ENCODE measurements around the gene RECQL5.

RECQL5 gene

DNA sequence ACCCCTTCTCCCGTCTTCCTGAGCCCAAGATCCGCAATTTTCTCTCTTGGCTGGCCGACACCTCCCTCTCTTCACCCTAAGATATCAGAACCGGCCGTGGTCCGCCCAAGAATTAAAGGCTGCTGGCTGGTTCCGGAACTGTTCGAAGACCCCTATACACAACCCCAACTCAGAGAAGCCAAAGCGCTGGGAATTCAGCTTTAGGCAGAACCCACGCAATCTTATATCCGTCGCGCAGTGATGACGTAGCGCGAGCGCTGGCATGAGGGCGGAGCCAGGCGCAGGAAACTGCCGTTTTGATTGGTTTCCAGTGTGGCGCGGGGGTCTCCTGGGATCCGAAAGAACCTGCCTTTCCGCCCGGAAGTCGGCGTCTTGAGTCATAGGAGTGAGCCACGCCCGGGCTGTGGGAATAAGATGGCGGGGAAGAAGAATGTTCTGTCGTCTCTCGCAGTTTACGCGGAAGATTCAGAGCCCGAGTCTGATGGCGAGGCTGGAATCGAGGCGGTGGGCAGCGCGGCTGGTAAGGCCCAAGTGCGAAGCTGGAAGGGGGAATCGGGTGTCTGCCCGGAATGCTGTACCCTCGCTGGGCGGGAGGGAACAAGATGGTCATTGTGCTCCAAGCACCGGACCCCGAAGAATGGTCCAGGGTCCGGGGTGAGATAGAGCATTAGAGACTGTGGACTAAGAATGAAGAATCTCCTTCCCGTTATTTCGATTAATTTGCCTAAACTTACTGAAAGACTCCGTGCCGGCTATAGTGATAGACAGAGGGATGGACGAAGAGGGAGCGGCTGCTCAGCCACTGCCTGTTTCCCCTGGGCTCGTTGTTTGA, at the start of gene RECQL5, which contains the start of gene SAP30BP:
Gene RECQL5 (minus strand): TSS at position 196 of the 832 bp plus-strand sequence. CDS start 597 bp downstream, outside the sequence.
Gene SAP30BP (plus strand): TSS at position 380 of the 832 bp plus-strand sequence. CDS start 35 bp downstream, at position 415.
- peak; percentile 98 for DNase-seq

DNA sequence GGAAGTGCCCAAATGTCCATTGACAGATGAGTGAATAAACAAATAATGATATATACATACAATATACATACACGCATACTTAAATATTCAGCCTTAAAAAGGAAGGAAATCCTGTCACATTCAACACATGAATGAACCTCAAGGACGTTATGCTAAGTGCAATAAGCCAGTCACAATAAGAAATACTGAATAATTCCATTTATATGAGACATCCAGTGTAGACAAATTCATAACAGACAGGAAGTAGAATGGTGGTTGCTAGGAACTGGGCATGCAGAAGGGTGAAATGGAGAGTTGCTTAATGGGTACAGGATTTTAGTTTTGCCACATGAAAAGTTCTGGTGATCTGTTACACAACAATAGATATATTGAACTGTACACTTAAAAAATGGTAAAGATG, 45.5 kb upstream of the RECQL5 start:
- no peak for DNase-seq

DNA sequence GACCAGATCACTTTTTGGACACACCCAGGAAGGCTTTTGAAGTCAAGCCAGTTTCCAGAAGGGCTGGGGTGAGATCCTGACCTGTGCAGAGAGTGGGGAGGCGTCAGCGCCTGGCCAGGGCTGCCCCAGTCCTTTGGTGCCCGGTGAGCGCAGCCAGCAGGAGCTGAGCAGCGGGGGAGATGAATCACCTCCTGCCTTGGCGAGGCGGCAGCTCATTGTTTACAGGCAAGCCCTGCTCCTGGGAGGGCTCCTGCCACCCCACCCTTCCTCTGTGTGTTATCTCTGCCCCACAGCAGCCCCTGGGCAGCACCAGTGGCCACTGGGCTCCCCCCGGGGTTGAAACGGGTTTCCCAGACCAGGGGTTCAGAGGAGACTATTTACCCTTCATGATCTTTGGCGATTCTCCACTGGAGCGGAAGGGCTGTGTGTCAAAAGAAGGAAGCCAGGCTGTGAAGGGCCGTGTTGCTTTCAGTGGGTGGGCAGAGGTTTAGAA, 40.2 kb upstream of the RECQL5 start:
- no peak for DNase-seq

DNA sequence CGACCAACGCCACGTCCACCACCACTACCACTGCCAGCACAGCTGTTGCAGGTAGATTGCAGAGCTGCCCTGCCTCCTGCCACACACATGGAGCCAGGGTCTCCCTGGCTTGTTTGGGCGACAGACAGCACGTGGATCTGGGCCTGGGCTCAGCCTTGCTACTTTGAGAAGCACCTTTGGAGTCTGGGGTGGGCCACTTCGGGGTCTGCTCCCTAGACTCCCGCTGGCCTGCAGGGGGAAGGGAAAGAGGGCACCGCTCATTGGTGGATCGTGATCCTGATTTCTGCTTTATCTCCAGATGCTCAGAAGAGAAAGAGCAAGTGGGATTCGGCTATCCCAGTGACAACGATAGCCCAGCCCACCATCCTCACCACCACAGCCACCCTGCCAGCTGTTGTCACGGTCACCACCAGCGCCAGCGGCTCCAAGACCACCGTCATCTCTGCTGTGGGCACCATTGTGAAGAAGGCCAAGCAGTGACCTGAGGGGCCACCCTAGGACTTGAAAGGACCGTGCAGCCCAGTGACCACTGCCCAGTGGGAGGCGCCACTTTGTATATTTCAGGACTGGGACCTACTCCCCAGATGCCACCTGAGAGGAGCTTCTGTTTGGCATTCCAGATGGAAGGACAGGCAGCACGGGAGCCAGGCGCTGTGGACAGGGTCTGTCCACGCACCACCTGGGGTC, 39.2 kb upstream of the RECQL5 start:
- no peak for DNase-seq

DNA sequence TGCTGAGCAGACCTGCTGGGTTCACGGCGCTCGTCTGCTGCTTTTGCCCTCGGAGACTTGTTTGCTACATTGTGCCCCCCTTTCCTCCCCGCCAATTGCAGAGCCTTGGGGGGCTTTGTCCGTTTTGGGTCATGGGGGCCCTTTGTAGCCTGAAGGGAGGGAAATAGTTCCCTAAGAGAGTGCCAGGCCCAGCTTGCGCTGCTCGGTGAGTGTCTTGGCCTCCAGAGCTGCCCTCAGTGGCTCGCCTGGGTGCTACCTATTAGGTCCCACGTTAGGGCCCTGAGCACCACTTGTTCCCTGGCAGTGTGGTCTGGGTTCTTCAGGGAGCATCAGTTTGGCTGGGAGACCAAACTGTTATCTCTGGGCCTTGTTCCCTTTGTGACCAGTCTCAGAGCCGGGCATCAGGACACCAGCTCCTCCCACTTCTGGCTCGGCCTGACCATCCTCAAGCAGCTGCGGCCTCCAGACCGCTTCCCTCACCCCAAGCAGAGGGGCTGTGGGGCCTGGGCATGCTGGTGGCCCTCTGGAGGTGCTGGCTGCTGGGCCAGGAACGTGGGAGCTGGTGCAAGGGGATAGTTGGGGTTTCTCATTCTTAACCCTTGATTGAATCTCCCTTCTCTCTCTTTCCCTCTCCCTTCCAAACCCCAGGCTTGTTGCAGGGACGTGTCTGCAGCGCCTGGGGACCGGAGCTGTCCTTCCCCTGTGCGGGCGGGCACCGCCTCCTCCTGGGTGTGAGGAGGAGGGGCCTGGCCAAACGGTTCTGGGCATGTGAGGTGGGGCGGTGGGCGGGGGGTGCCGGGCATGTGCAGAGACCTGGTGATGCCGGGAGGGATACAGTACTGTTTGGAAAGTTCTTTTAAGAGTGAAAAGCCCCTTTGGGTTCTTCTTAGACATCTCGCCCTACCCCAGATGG, 38.3 kb upstream of the RECQL5 start:
- no peak for DNase-seq

DNA sequence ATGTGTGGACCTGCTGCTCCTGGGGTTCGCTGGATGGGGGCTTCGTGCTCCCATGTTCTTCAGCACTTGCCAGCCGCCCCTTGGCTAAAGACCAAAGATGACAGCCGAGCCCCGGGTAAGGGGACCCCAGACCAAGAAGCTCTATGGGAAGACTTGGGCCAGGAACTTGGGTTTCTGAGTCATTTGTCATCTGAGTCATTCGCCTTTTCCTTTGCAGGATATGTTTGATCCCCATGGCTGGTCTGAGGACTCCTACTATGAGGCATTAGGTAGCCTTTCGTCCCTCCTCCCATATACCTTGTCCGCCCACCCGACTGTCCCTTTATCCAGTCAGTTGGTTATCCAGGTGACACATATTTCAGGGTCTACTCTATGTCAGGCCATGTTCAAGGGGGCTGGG, 36.6 kb upstream of the RECQL5 start:
- DNase-seq = no peak

DNA sequence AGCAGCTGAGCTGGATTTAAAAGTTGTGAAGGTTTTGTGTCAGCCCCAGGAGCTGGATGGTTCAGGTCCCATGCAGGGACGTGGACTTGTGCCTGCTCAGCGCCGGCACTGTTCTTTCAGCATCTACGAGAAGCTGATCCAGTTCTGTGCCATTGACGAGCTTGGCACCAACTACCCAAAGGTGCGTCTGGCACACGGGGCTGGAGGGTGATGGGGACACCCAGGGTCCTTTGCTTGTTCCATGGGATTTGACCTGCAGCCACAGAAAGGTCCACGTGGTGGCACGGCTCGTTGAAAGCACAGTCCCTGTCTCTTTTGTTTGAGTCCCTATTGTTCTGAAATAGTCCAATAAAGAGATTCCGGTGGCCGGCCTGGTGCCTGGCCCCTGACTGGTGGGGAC, 36.2 kb upstream of the RECQL5 start:
- DNase-seq = no peak

DNA sequence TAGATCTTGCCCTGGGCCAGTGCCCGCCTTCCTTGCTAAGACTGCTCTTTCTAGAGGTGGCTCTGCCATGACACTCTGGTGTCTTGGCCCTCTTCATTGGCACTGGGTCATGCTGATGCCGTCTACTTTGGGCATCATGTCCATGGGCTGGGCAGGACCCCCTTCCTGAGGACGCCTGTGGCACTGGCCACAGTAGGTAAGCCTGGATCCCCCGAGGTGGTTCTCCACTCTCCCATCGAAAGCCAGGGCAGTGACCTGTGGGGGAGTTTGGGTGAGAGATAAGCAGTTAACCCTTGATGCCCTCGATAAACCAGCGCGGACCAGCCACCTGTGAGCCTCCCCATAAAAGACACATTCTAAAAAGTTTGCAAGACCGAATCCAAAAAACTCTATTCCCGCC, 34.3 kb upstream of the RECQL5 start:
- DNase-seq = no peak

DNA sequence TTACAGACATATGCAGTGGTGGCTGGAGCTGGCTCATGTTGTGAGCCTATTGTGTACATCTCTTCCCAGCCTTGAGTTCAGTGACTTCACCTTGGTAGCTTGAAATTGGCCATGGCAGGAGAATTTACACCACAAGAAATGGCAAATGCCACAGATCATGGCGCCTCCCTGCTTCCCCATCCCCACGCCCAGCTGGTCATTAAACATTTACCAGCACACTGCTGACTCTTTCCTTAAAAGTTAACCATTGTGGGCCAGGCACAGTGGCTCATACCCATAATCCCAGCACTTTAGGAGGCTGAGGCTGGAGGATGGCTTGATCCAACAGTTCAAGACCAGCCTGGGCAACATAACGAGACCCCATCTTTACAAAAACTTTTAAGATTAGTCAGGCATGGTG, 31.7 kb upstream of the RECQL5 start:
- no peak for DNase-seq

DNA sequence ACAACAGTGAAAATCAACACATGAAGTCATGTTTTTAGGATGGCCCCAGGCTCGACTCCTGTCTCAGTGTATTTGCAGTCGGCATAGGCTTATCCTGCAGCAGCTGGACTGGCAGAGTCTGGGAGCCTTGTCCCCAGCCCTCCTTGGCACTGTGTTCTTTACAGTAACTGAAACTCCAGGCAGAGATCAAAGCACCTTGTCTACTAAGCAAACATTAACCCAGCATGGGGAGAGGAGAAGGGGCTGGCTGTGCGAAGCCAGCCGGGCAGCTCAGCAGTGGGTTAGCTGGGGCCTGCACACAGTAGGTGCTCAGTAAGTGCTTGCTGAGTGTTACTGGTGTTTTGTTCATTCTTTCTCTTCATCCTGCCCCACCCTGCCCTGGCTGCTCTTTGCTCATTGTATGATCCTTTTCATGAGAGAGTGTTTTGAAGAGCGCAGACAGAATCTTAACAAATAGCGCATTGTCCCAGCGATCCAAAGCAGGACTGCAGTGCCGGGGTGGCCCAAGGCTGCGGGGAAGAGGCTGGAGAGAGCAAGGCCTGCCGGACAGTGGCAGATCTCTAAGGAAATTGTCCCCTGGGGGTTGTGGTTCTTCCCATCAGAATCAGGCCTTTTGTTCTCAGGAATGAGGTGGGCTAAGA, 30.8 kb upstream of the RECQL5 start:
- no peak for DNase-seq

DNA sequence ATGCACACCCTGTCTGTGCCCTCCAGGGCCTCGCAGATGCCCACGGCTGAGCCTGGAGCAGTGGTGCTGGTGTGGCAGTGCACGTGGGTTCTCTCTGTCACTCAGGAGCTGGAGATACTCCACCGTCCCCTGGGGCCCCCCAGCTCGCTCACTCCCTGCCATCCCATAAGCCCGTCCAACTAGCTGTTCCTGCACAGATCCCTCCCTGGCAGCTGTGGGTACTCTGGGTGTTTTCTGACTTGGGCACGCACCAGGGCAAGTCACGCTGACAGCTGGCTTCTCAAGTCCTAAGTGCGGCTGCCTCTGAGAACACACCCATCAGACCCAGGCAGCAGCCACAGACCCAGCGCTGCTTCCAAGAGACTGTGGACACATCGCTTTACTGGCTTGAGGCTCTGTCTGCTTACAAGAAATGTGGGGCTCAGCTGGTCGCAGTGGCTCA, 28.9 kb upstream of the RECQL5 start:
- no peak for DNase-seq

DNA sequence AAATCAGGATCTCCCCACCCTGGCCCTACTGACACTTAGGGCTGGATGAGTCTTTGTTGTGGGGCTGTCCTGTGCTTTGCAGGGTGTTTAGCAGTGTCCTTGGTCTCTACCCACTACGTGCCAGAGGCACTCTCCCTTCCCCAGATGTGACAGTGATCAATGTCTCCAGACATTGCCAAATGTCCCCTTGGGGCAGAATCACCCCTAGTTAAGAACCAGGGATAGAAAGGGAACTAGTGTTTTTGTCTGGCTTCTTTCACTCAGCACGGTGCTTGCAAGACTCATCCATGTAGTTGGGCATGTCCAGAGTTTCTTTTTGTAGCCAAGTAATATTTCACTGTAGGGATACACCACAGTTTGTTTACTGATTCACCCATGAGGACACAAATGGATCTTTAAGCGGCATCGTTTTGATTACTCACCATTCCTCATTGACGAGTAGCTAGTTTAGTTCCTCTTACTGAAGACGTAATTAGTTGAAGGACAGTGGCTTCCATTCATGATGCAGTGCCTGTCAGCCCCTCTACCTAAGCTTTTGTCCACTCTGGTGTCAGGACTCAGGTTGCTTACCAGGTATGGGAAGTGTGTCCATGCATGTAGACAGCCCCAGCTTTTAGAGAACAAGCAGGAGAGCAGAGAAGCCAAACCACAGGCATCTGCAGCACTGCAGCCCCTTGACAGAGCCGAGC, 28.3 kb upstream of the RECQL5 start:
- DNase-seq = no peak

DNA sequence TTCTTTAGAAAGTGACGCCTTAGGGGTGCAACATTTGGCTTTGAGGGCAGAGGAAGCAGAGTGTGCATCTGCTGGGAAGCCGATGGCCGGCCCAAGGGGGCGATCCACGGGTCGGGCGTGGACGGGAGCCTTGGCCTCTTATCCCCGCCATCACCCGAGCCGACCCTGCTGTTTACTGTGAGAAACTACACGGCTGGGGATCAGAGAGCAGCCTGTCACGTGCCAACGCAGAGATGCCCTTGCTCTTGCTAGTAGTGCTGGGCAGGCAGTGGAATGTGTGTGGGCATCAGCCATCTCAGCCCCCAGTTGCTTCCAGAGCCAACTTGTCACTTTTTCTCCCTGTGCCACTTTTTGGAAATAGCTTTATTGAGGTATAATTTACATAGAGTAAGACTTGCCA, 27.6 kb upstream of the RECQL5 start:
- no peak for DNase-seq

DNA sequence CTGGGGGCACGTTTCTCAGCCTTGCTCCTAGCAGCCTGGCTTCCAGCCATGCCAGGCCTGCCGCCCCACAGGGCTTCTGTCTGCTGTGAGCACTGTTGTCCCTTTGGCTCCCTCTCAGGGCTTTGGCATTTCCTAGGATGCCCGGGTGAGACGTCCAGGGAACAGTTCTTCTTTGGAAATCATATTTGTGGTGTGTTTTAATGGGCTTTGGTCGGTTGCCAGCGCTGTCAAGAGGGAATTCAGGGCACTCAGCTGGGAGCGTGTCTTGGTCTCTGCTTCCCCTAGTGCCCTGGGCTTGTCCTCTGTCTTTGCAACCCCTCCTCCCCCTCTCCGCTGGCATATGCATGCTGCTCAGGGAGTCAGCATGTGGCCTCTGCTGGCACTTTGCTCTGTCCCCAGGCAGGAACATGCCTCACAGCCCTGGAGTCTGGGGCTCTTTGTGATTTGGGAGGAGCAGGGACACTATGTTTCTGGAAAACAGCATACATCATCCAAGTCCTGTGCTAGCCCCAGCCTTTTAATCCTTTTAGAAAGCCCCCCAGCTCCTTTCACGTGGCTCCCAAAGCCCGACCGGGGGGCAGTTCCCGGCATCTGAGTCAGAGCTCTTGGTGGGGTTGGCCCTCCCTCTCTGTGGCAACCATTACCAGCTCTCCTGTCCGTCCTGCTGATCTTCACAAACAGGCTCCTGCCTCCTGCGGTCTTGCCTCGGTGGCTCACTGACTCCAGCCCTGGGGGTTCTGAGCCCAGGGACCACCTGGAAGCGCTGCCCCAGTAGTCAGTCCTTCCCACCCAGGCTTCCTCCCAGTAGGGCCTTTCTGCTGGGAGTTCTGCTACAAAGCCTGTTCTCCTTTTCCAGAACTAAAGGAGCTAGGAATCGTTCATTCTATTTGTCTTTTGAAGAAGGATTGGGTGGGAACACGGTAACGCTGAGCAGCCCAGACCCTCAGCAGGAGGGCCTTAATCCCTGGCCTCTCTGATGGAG, 26.8 kb upstream of the RECQL5 start:
- peak; percentile 81 for DNase-seq

DNA sequence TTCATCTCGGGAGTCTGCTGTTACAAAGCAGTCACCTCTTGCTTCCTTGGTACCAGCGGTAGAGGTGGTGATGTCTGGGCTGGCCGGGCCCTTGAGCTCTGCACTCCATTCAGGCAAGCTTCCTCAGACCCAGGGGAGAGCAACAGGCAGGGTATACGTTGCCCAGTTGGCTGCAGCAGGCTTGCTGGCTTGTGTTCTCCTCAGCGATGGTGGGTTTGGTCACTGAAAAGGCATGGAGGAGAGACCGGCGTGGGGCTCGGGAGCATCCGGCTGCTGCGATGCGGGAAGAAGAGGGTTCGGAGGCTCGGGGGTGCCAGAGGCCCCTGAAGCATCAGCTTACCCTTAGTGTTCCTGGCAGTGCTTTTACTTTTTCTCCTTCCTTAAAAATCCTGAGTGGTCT, 26.0 kb upstream of the RECQL5 start:
- DNase-seq = no peak

DNA sequence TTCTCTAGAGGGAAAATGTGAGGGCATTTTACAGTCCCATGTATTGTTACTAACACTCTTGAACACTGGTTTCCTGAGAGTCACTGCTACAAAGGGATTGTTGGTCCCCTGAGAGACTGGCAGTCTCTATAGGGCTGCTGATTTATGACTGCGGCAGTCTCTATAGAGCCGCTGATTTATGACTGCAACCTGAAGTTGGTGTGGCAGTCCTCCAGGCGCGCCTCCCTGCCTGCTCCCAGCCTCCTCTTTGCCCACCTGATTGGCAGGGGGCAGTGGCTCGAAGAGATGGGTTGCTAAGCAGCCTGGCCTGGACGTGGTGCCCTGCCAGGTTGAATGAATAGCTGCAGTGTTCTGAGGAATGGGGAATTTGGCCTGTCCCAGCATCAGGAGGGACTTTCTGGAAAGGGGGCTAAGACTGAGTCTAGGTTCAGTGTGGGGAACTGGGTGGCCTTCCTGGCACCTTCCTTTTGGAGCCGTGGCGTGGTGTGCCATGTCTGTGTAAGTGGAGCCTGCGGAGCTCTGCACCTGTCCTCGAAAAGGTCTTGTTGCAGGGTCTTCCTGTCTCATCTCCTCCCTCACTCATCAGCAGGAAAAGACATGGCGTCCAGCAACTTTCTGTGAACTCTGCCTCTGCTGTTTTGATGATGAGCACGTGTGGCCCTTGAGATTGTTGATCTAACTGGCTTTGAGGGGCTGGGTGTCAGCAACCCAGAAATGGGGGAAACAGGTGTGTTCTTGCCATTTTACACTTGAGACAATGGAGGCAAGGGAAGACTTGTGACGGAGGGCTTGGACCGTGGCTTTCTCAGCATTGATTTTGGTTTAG, 25.1 kb upstream of the RECQL5 start:
- no peak for DNase-seq

DNA sequence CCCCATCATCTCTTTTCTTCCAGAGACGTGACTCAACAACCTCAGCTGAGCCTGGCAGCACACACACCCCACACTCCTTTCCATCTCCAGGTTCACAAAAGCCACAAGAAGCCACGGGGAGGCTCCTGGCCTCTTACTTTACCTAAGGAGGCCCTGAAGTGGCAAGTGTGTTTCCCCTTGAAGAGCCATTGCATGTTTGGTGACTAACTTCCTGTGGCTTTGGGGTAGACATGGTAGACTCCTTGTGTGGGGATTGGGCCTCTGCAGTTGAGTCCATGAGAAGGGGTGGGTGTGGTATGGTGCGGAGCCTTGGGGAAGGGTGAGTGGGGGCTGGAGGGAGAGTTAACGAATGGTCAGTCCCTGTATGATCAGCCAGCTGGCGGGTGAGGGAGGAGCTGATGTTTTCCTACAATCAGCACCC, 24.4 kb upstream of the RECQL5 start:
- peak; percentile 31 for DNase-seq

DNA sequence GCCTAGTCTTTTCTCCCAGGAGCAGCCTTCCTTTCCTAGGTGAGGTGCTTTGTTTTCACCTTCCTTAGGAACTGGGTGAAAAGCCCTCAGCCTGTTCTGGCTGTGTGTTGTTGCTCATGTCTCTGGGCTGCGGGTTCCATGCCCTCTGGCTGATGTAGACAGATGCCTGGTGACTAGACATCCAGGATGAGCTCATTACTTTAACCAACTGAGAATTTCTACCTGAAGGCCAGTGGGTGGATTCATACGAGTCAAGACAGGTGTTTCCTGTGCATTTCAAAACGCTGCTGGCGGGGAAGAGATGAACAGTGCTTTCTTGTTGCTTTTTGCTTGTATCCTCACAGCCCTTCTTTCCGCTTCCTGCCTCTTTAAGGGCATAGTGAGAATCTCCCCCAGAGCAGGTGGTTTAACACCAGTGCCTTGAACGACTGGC, 22.5 kb upstream of the RECQL5 start:
- no peak for DNase-seq

DNA sequence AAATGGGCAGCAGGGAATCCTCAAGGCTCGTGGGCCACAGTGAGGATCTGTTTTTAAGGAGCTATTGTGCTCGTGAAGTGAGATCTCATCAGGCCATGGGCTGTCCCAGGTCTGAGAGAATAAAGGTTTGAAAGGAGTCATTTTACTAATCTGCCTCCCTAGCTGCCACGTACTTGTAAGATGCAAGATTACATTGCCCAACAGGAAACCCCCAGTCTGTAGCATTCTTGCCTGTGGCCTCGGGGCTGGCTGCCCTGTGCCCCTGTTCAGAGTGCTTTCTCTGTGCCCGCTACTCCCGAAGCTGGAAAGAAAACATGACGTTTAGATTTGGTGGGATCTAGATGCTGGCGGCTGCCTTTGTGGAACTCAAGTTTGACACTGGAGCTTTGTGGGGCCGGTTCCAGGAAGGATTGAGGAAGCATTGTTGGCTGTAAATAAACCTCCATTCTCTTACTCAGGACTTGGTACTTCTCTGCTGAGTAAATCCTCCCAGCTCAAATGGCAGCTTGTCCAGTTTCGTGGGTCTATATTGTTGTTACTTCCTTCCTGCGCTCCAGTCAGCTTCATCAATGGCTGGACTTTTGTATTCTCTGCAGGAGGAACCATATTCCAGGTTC, 21.4 kb upstream of the RECQL5 start:
- no peak for DNase-seq

Measured in fibroblast of upper back skin (primary cell).